ENCODE measurements around the gene ZBTB3. TPM values are rescaled to one million over a fixed set of nuclear protein-coding genes. Genes with fewer than 3 reads are reported as not detected.

Gene ZBTB3
- total RNA-seq, 2 donors from 2014 or later, result 10.8 to 18.7 TPM

DNA sequence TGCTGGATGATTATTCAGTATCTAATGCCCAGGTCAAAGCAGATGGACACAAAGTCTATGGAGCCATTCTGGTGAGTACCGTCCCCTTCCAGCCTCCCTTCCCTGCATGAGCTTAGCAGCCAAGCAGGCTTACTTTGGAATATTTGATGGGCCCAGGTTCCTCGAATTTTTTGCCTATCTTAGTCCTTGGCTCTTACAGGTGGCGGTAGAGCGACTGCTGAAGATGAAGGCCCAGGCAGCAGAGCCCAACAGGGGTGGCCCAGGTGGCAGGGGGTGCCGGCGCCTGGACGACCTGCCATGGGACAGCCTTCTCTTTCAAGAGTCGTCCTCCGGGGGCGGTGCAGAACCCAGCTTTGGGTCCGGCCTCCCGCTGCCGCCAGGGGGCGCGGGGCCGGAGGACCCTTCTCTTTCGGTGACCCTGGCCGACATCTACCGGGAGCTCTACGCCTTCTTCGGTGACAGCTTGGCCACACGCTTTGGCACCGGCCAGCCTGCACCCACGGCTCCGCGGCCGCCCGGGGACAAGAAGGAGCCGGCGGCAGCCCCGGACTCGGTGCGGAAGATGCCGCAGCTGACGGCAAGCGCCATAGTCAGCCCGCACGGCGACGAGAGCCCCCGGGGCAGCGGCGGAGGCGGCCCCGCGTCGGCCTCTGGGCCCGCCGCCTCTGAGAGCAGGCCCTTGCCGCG is 32.5 kb upstream of the ZBTB3 start:
- Histone ChIP-seq H3K27ac (peak overlapping the region; percentile 99), H3K27me3 (no peaks in the 10 kb centered on the region), H3K36me3 (no peaks in the 10 kb centered on the region), H3K4me1 (peaks cover 8% of the 10 kb centered on the region), H3K4me3 (peak overlapping the region; percentile 84), H3K9me3 (no peaks in the 10 kb centered on the region), H3K9ac (ENCODE audit: low read depth in 2 of 2, low read length in 2 of 2) (peak overlapping the region; percentile 97 to 99)
- peak; percentile 91 for DNase-seq
- intact Hi-C loops (cut with DNase I), result loop anchor here (5.0 kb wide), 1 partner anchor 76 kb away; no protein-coding TSS in a partner anchor
- TF ChIP-seq, protein P1, sequence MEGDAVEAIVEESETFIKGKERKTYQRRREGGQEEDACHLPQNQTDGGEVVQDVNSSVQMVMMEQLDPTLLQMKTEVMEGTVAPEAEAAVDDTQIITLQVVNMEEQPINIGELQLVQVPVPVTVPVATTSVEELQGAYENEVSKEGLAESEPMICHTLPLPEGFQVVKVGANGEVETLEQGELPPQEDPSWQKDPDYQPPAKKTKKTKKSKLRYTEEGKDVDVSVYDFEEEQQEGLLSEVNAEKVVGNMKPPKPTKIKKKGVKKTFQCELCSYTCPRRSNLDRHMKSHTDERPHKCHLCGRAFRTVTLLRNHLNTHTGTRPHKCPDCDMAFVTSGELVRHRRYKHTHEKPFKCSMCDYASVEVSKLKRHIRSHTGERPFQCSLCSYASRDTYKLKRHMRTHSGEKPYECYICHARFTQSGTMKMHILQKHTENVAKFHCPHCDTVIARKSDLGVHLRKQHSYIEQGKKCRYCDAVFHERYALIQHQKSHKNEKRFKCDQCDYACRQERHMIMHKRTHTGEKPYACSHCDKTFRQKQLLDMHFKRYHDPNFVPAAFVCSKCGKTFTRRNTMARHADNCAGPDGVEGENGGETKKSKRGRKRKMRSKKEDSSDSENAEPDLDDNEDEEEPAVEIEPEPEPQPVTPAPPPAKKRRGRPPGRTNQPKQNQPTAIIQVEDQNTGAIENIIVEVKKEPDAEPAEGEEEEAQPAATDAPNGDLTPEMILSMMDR (IDR thresholded peaks at IDR 0.05), result peak; percentile 92

DNA sequence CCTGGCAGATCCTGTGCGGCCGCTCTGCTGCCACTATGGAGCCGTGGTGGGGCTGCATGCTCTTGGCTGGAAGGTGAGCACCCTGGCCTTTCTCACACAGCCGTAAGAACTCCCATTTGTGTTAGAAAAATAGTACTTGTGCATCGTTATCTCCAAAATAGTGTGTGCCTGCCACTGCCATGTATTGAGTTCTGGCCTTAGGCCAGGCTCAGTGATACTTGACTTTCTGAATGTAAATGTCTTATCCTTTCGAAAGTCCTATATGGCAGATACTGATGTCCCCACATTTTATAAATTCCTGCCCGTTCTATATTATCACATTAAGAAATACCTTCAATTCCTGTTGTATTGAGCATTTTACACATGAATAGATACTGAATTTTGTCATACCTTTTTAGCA is 28.8 kb upstream of the ZBTB3 start:
- no peak overlapping the region for H3K27ac ChIP-seq
- H3K4me1 ChIP-seq, result peaks cover 6% of the 10 kb centered on the region
- no peak overlapping the region for H3K4me3 ChIP-seq
- intact Hi-C loops (cut with DNase I), result no loop called here
- no peak overlapping the region for H3K9ac ChIP-seq (ENCODE audit: low read depth in 2 of 2, low read length in 2 of 2)
- no peak for DNase-seq
- TF ChIP-seq, protein P1 (IDR thresholded peaks at IDR 0.05), result no peak
- no peaks in the 10 kb centered on the region for H3K9me3 ChIP-seq
- H3K36me3 ChIP-seq, result peaks cover 4% of the 10 kb centered on the region
- H3K27me3 ChIP-seq, result no peaks in the 10 kb centered on the region

DNA sequence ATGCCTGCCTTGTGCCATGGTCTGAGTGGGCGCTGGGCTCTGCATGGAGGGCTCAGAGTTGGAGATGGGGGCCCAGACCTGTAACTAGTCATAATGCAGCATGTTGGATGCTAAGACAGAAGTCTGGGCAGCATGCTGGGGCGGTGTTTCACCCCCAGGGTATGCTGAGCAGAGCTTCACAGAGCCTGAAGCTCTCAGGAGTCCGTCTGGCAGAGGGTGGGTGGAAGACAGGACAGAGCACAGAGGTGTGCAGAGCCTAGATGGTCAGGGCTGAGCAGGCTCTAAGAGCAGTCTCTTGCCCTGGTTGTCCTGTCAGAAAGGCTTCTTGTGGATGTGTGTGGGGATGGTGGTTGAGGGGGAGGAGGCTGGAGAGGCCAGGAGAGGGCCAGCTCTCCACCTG is 24.5 kb upstream of the ZBTB3 start:
- no peak overlapping the region for H3K9ac ChIP-seq (ENCODE audit: low read depth in 2 of 2, low read length in 2 of 2)
- no peaks in the 10 kb centered on the region for H3K4me1 ChIP-seq
- DNase-seq, result no peak
- H3K27me3 ChIP-seq, result no peaks in the 10 kb centered on the region
- H3K36me3 ChIP-seq, result peaks cover 8% of the 10 kb centered on the region
- intact Hi-C loops (cut with DNase I), result no loop called here
- H3K27ac ChIP-seq, result no peak overlapping the region
- no peak overlapping the region for H3K4me3 ChIP-seq
- H3K9me3 ChIP-seq, result no peaks in the 10 kb centered on the region
- TF ChIP-seq, protein P1 (IDR thresholded peaks at IDR 0.05), result no peak

DNA sequence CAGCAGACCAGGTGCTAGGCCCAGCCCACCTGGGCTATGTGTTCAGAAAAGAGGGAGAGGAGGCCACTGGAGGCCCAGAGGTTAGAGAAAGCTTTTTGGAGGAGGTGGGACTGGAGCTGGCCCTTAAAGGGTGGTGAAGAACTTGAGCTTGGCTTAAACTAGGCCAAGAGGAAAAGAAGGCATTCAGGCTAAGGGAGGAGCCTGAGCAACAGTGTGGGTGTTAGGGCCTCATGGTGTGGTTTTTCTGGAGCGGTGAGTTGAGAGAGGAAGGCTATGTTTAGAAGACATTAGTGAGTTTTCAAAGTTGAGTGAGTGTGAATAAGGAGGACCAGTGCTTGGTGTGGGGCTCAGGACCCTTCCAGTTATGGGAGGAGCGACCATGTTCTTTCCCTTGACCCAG is 23.4 kb upstream of the ZBTB3 start:
- intact Hi-C loops (cut with DNase I), result no loop called here
- H3K9me3 ChIP-seq, result no peaks in the 10 kb centered on the region
- no peak overlapping the region for H3K4me3 ChIP-seq
- H3K27me3 ChIP-seq, result no peaks in the 10 kb centered on the region
- no peak for DNase-seq
- peaks cover 8% of the 10 kb centered on the region for H3K36me3 ChIP-seq
- H3K27ac ChIP-seq, result no peak overlapping the region
- no peaks in the 10 kb centered on the region for H3K4me1 ChIP-seq
- TF ChIP-seq, protein P1 (IDR thresholded peaks at IDR 0.05), result no peak
- H3K9ac ChIP-seq (ENCODE audit: low read depth in 2 of 2, low read length in 2 of 2), result peak overlapping the region in 1 of 2 donors; percentile 12

DNA sequence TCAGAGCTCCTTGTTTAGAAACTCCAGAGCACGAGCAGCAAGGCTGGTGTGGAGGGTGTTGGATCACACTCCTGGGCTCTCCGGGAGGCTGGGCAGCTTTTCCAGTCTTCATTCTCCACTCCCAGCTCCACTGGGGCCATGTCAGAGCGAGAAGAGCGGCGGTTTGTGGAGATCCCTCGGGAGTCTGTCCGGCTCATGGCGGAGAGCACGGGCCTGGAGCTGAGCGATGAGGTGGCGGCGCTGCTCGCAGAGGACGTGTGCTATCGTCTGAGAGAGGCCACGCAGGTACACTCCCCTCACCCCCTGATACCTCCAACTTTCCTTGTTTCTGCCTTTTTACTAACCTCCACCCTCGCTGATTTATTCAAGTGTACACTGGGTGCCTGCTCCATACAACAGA is 21.7 kb upstream of the ZBTB3 start:
- Histone ChIP-seq H3K4me3 (no peak overlapping the region), H3K27ac (no peak overlapping the region), H3K4me1 (peaks cover 6% of the 10 kb centered on the region), H3K36me3 (peaks cover 8% of the 10 kb centered on the region), H3K9me3 (no peaks in the 10 kb centered on the region), H3K9ac (ENCODE audit: low read depth in 2 of 2, low read length in 2 of 2) (no peak overlapping the region), H3K27me3 (no peaks in the 10 kb centered on the region)
- TF ChIP-seq, protein P1 (IDR thresholded peaks at IDR 0.05), result no peak
- intact Hi-C loops (cut with DNase I), result no loop called here
- no peak for DNase-seq
